ENCODE results near the gene LSM12.

DNA sequence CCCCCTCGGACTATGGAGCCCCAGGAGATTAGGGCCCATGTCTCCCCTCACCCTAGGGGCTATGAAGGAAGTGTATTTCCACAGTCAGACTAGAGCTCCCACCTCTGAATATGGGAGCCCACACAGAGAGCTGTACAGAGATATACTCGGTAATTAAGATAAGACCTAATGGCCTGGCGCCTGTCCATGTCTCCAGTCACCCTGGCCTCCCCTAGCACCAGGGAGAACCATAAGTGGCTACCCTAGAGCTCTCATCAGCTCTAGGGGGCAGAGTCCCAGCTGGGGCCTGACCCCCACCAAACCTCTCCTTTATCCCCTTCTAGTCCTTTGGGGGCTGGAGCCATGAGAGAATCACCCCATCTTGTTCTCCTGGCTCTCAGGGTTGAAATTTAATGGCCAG lies 54.1 kb downstream of the LSM12 start:
- TF ChIP-seq, protein P1, sequence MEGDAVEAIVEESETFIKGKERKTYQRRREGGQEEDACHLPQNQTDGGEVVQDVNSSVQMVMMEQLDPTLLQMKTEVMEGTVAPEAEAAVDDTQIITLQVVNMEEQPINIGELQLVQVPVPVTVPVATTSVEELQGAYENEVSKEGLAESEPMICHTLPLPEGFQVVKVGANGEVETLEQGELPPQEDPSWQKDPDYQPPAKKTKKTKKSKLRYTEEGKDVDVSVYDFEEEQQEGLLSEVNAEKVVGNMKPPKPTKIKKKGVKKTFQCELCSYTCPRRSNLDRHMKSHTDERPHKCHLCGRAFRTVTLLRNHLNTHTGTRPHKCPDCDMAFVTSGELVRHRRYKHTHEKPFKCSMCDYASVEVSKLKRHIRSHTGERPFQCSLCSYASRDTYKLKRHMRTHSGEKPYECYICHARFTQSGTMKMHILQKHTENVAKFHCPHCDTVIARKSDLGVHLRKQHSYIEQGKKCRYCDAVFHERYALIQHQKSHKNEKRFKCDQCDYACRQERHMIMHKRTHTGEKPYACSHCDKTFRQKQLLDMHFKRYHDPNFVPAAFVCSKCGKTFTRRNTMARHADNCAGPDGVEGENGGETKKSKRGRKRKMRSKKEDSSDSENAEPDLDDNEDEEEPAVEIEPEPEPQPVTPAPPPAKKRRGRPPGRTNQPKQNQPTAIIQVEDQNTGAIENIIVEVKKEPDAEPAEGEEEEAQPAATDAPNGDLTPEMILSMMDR (IDR thresholded peaks at IDR 0.05), result no peak
- TF ChIP-seq POLR2A (IDR thresholded peaks at IDR 0.05; ENCODE audit: low read depth) (no peak), EP300 (IDR thresholded peaks at IDR 0.05) (no peak)
